GM13977 (cell line): ENCODE results near the gene ZFAND3.

Experiments
- DNase-seq: peaks from one replicate; pipeline ENCODE4 v3.0.0; 2012; ENCODE audit warnings: low spot score
- in situ Hi-C: fragments of 300-500 bp; cut with MboI; formaldehyde crosslinking; loops from one replicate; pipeline ENCODE4 v1.12.0; 2022; ENCODE audit warnings: low sequenced_read_pairs, low pct_unique_long_range_greater_than_20kb, mixed read lengths, inconsistent platforms; ENCODE audit not compliant: unreplicated experiment
- TF ChIP-seq, protein P1 (sequence below): IDR thresholded peaks from 2 replicates; pipeline ENCODE4 v1.5.1; 2012; ENCODE audit warnings: mild to moderate bottlenecking, control low read depth; ENCODE audit not compliant: insufficient read depth; ENCODE audit errors: extremely low read depth, missing control alignments

ZFAND3 gene

DNA sequence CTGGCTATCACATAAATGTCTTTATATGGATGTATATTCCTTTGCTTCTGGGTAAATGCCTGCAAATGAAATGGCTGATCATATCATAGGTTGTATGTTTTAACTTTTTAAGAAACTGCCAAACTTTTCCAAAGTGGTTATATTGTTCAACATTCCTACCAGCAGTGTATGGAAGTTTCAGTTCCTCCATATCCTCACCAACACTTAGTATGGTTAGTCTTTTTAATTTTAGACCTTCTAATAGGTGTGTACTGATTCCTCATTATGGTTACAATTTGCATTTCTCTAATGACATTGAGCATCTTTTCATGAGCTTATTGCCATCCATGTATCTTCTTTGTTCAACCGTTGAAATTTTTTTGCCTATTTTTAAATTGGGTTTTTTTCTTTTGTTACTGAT lies 155.4 kb downstream of the ZFAND3 start:
- TF ChIP-seq, protein P1, sequence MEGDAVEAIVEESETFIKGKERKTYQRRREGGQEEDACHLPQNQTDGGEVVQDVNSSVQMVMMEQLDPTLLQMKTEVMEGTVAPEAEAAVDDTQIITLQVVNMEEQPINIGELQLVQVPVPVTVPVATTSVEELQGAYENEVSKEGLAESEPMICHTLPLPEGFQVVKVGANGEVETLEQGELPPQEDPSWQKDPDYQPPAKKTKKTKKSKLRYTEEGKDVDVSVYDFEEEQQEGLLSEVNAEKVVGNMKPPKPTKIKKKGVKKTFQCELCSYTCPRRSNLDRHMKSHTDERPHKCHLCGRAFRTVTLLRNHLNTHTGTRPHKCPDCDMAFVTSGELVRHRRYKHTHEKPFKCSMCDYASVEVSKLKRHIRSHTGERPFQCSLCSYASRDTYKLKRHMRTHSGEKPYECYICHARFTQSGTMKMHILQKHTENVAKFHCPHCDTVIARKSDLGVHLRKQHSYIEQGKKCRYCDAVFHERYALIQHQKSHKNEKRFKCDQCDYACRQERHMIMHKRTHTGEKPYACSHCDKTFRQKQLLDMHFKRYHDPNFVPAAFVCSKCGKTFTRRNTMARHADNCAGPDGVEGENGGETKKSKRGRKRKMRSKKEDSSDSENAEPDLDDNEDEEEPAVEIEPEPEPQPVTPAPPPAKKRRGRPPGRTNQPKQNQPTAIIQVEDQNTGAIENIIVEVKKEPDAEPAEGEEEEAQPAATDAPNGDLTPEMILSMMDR = no peak
- DNase-seq = no peak
- in situ Hi-C loops = no loop called here

DNA sequence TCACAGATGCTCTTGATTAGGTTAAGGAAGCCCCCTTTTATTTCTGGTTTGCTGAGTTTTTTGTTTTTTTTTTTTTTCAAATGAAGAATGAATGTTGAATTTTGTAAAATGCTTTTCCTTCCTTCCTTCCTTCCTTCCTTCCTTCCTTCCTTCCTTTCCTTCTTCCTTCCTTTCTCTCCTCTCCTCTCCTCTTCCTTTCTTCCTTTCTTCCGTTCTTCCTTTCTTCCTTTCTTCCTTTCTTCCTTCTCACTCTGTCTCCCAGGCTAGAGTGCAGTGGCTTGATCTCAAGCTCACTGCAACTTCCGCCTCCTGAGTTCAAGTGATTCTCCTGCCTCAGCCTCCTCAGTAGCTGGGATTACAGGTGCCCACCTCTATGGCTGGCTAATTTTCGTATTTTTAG lies 158.2 kb downstream of the ZFAND3 start:
- DNase-seq = no peak
- in situ Hi-C loops = no loop called here
- TF ChIP-seq, protein P1 = no peak

- in situ Hi-C loops = no loop called here
- TF ChIP-seq, protein P1 = no peak
- DNase-seq = no peak
Measured at GRCh38 chr6:37979392-37980221, 160.1 kb downstream of the ZFAND3 start.

DNA sequence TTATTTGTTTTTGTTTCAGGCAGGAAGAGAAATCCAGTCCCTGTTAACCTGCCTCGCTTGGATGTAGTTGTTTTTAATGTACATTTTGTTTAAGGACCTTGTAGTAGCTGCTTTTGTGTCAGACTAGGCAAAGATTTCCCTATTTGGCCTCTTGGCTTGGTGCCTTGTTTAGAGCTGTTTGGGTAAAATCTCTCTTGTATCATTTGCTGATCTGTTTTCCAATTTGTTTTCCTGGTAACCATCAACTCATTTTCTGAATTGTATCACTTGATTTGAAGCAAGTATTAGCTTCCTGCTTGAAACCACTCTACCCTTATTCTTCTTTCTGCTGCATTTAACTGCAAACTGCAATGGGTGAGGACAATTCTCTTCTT lies 160.7 kb downstream of the ZFAND3 start:
- in situ Hi-C loops = no loop called here
- DNase-seq = no peak
- TF ChIP-seq, protein P1 = no peak

- in situ Hi-C loops = no loop called here
- TF ChIP-seq, protein P1 = no peak
- no peak for DNase-seq
Measured at GRCh38 chr6:37981626-37982025, 162.1 kb downstream of the ZFAND3 start.

DNA sequence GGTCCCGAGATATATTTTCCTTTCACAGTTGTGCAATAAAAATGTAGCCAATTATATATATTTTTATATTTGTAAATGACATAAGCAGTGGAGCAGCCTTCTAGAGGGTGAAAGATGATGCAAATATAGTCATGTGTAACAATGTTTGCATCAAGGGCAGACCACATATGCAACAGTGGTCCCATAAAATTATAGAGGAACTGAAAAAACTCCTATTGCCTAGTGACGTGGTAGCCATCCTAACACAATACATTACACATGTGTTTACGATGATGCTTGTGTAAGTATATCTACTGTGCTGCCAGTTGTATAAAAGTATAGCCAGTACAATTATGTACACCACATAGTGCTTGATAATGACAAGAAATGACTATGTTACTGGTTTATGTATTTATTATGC lies 162.8 kb downstream of the ZFAND3 start:
- TF ChIP-seq, protein P1 = no peak
- no peak for DNase-seq
- in situ Hi-C loops = no loop called here
